Activated naive CD8-positive, alpha-beta T cell (primary cell): ENCODE results near the gene HELQ.
"Not testable (repeated sequence)": the region's sequence is repeated elsewhere in the genome, so short reads cannot be mapped to it uniquely, and the experiment has no call there.

Experiments used
- H3K27ac Mint-ChIP-seq: one replicate; pipeline ENCODE4 v1.8.0; 2021; ENCODE audit warnings: mixed read lengths
- H3K27me3 Mint-ChIP-seq: one replicate; pipeline ENCODE4 v1.8.0; 2021; ENCODE audit warnings: mixed read lengths
- H3K36me3 Mint-ChIP-seq: one replicate; pipeline ENCODE4 v1.8.0; 2021; ENCODE audit warnings: mixed read lengths
- H3K4me1 Mint-ChIP-seq: one replicate; pipeline ENCODE4 v1.8.0; 2021; ENCODE audit warnings: low read depth, mixed read lengths
- H3K4me3 Mint-ChIP-seq: one replicate; pipeline ENCODE4 v1.8.0; 2021; ENCODE audit warnings: mild to moderate bottlenecking, mixed read lengths
- H3K9me3 Mint-ChIP-seq: one replicate; pipeline ENCODE4 v1.8.0; 2021; ENCODE audit warnings: low read depth, mixed read lengths

Gene HELQ

GRCh38 chr4:83398158-83398557 is 57.5 kb downstream of the HELQ start:
- H3K27ac Mint-ChIP-seq, H3K4me1 Mint-ChIP-seq, H3K9me3 Mint-ChIP-seq, H3K27me3 Mint-ChIP-seq, H3K4me3 Mint-ChIP-seq: not testable (repeated sequence)
- peaks cover 18% of the 10 kb centered on the region for H3K36me3 Mint-ChIP-seq

DNA sequence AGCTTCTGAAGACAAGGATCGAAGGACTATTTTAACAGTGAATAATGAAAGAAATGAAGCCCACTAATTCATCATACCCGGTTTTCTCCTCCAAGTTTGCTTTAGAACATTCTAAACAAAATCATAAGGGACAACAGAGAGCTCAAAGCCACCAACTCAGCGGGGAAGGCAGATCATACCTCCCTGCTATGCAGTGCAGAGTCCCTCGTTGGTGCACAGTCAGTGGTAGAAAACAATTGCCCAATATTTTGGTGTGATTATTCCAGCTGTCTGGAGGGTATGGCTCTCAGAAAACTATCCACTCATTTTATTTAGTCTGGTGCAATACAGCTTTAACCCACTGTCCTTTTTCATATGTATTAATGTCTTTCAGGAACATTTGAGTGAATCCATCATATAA is 61.7 kb downstream of the HELQ start:
- H3K27ac Mint-ChIP-seq = no peak overlapping the region
- H3K4me1 Mint-ChIP-seq = peaks cover 3% of the 10 kb centered on the region
- H3K27me3 Mint-ChIP-seq = no peaks in the 10 kb centered on the region

DNA sequence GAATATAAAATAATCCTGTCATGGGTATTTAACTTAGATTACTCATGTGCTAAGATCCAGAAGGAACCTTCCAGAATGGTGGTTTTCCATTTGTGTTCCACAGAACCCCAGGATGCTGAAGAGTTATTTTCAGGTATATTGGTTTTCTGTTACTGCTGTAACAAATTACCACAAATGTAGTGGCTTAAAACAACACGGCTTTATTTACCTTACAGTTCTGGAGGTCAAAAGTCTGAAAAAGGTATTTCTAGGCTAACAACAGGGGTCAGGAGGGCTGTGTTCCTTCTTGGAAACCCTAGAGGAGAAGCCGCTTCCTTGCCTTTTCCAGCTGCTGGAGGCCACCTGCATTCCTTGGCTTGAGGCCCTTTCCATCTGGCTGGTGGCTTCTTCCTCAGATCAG is 63.1 kb downstream of the HELQ start:
- Mint-ChIP-seq H3K36me3 (peaks cover 2% of the 10 kb centered on the region), H3K4me3 (no peak overlapping the region), H3K27ac (no peak overlapping the region), H3K4me1 (peaks cover 17% of the 10 kb centered on the region), H3K9me3 (no peaks in the 10 kb centered on the region), H3K27me3 (no peaks in the 10 kb centered on the region)

More for the DNA sequence above, 61.7 kb downstream of the HELQ start:
- Mint-ChIP-seq H3K9me3 (no peaks in the 10 kb centered on the region), H3K4me3 (no peak overlapping the region), H3K36me3 (peaks cover 6% of the 10 kb centered on the region)

- Mint-ChIP-seq H3K27me3 (no peaks in the 10 kb centered on the region), H3K27ac (no peak overlapping the region), H3K4me1 (peaks cover 22% of the 10 kb centered on the region), H3K4me3 (no peak overlapping the region), H3K9me3 (no peaks in the 10 kb centered on the region), H3K36me3 (peaks cover 2% of the 10 kb centered on the region)
Measured at GRCh38 chr4:83390944-83391343, 64.7 kb downstream of the HELQ start.

GRCh38 chr4:83389756-83390505 is 65.7 kb downstream of the HELQ start:
- Mint-ChIP-seq H3K36me3 (no peaks in the 10 kb centered on the region), H3K4me3 (no peak overlapping the region), H3K27me3 (no peaks in the 10 kb centered on the region), H3K4me1 (peaks cover 22% of the 10 kb centered on the region), H3K27ac (no peak overlapping the region), H3K9me3 (no peaks in the 10 kb centered on the region)

DNA sequence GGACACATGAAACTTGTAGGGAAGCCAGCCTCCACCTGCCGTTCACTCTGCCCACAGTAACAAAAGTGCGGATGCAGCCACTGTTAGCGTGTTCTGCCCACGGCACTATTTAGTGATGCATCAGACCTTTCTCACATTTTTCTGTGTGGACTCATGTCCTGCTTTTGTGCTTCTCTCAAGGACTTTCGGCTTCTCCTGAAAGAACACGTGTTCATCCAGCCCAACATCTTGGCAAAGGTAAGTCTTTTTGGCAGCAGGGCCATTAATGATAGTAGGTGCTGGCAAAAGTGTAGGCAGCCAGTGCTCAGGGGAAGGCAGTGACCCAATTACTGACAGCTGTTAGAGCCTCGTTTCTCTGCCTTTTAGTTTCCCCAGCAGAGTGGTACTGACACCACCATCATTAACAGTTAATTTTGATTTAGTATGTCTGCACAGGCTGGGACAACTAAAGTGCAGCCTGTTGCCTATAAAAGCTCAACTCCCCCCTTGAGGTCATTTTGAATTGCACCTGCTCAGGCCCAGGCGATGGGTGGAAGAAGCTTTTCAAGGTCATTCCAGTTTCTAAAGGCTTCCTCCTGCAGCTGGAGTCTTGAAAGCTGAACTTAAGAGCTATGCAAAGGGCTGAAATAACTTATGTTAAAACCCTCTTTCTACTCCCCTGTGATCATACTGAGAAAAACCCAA is 66.4 kb downstream of the HELQ start:
- no peaks in the 10 kb centered on the region for H3K27me3 Mint-ChIP-seq
- no peaks in the 10 kb centered on the region for H3K36me3 Mint-ChIP-seq
- H3K4me1 Mint-ChIP-seq = peaks cover 22% of the 10 kb centered on the region
- H3K27ac Mint-ChIP-seq = no peak overlapping the region
- no peaks in the 10 kb centered on the region for H3K9me3 Mint-ChIP-seq
- H3K4me3 Mint-ChIP-seq = no peak overlapping the region

- Mint-ChIP-seq H3K27me3 (no peaks in the 10 kb centered on the region), H3K9me3 (no peaks in the 10 kb centered on the region), H3K4me3 (no peak overlapping the region), H3K4me1 (peaks cover 22% of the 10 kb centered on the region), H3K36me3 (no peaks in the 10 kb centered on the region), H3K27ac (peak overlapping the region; percentile 79)
Measured at GRCh38 chr4:83388313-83388676, 67.3 kb downstream of the HELQ start.

DNA sequence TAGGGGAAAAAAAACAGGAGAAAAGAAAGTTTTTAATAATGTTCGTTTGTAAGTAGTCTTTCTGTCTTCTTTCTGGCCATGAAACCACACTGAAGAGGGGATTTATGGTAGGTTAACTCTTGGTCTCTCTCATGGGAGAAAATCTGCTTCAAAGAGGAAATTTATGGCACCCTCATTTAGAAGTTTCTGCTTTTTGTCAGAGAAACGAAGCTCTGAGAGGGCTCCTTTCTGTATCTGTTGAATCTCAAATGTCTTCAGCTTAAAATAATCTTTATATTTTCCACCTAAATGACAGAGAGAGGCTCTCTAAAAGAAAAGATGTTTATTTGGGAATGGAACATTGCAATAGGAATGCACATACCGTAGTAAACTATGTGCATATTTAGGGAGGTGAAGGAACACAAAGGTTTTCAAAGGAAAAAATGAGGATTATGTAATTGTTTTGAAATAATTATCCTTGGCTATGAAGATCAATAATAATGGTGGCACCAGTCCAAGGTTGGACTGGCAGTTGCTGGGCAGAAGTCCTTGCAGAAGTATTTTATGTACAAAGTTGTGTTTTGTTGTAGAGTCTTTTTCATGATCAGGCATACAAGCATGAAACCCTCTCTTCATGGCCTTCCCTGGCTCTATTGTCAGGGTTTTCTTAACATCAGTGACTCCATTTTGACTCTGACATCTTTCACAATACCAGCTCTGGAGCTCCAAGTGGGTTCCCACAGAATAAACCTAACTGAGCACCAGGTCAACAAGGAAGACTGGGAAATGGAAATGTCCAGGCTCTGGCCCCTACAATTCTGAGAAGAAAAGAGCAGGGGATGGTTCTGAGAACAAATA is 67.9 kb downstream of the HELQ start:
- no peaks in the 10 kb centered on the region for H3K36me3 Mint-ChIP-seq
- peaks cover 22% of the 10 kb centered on the region for H3K4me1 Mint-ChIP-seq
- no peaks in the 10 kb centered on the region for H3K9me3 Mint-ChIP-seq
- no peaks in the 10 kb centered on the region for H3K27me3 Mint-ChIP-seq
- H3K4me3 Mint-ChIP-seq = no peak overlapping the region
- H3K27ac Mint-ChIP-seq = peak overlapping the region; percentile 79

GRCh38 chr4:83387012-83387411 is 68.6 kb downstream of the HELQ start:
- Mint-ChIP-seq H3K36me3 (no peaks in the 10 kb centered on the region), H3K4me3 (no peak overlapping the region), H3K27me3 (no peaks in the 10 kb centered on the region), H3K4me1 (peaks cover 22% of the 10 kb centered on the region), H3K27ac (peak overlapping the region; percentile 22), H3K9me3 (no peaks in the 10 kb centered on the region)

DNA sequence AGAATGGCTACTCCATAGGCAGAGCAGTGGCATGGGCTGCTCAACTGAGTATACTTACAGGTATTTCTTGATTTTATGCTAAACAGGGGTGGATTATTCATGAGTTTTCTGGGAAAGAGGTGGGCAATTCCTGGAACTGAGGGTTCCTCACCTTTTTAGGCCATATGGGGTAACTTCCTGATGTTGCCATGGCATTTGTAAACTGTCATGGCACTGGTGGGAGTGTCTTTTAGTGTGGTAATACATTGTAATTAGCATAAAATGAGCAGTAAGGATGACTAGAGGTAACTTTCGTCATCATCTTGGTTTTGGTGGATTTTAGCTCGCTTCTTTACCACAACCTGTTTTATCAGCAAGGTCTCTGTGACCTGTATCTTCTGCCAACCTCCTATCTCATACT is 72.8 kb downstream of the HELQ start:
- H3K9me3 Mint-ChIP-seq = no peaks in the 10 kb centered on the region
- peaks cover 8% of the 10 kb centered on the region for H3K4me1 Mint-ChIP-seq
- H3K27ac Mint-ChIP-seq = no peak overlapping the region
- no peak overlapping the region for H3K4me3 Mint-ChIP-seq
- H3K27me3 Mint-ChIP-seq = no peaks in the 10 kb centered on the region
- peaks cover under 1% of the 10 kb centered on the region for H3K36me3 Mint-ChIP-seq

- Mint-ChIP-seq H3K27me3 (no peaks in the 10 kb centered on the region), H3K36me3 (peaks cover 11% of the 10 kb centered on the region), H3K9me3 (no peaks in the 10 kb centered on the region), H3K4me1 (no peaks in the 10 kb centered on the region), H3K4me3 (no peak overlapping the region), H3K27ac (no peak overlapping the region)
Measured at GRCh38 chr4:83381173-83381572, 74.5 kb downstream of the HELQ start.

- no peak overlapping the region for H3K27ac Mint-ChIP-seq
- no peaks in the 10 kb centered on the region for H3K4me1 Mint-ChIP-seq
- H3K27me3 Mint-ChIP-seq = peaks cover 3% of the 10 kb centered on the region
- no peak overlapping the region for H3K4me3 Mint-ChIP-seq
- H3K9me3 Mint-ChIP-seq = no peaks in the 10 kb centered on the region
- peaks cover 14% of the 10 kb centered on the region for H3K36me3 Mint-ChIP-seq
Measured at GRCh38 chr4:83378419-83378818, 77.2 kb downstream of the HELQ start.

- Mint-ChIP-seq H3K4me3 (no peak overlapping the region), H3K27me3 (peaks cover 3% of the 10 kb centered on the region), H3K4me1 (no peaks in the 10 kb centered on the region), H3K36me3 (peaks cover 14% of the 10 kb centered on the region), H3K9me3 (no peaks in the 10 kb centered on the region), H3K27ac (no peak overlapping the region)
Measured at GRCh38 chr4:83372931-83373330, 82.7 kb downstream of the HELQ start.

DNA sequence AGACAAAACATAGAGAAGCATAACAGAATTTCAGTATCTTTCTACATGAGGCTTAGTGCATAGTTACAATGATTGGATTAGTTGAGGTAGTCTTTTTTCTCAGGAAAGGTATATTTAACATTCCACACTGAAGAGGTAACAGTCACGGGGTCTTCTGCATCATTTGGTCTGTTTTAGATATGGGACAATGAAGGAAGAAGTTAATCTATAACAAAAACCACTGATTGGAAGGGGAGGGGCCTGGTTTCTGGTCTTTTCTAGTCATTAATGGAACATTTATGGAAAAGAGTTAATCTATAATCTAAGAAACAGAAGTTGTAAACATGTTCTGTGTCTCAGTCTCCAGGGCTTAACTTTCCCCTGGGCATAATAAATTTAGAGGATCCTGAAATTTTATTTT is 83.7 kb downstream of the HELQ start:
- peaks cover 3% of the 10 kb centered on the region for H3K27me3 Mint-ChIP-seq
- no peak overlapping the region for H3K4me3 Mint-ChIP-seq
- no peak overlapping the region for H3K27ac Mint-ChIP-seq
- H3K36me3 Mint-ChIP-seq = peaks cover 4% of the 10 kb centered on the region
- no peaks in the 10 kb centered on the region for H3K9me3 Mint-ChIP-seq
- no peaks in the 10 kb centered on the region for H3K4me1 Mint-ChIP-seq

DNA sequence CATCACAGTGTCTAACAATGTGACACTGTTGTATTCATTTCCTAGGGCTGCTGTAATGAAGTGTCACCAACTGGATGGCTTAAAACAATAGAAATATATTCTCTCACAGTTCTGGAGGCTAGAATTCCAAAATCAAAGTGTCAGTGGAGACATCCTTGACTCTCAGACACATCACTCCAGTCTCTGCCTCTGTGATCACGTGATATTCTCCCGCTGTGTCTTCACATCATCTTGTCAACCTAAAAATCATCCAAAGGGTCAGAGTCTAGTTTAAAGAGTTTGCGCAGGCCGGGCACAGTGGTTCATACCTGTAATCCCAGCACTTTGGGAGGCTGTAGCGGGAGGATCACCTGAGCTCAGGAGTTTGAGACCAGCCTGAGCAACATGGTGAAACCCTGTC is 84.4 kb downstream of the HELQ start:
- Mint-ChIP-seq H3K27ac (no peak overlapping the region), H3K36me3 (peaks cover 3% of the 10 kb centered on the region), H3K4me1 (no peaks in the 10 kb centered on the region), H3K27me3 (peaks cover 3% of the 10 kb centered on the region), H3K4me3 (no peak overlapping the region), H3K9me3 (no peaks in the 10 kb centered on the region)
